Vein endothelial cell (primary cell): ENCODE measurements around the gene CYB5A. TPM values are rescaled to one million over a fixed set of nuclear protein-coding genes. Genes with fewer than 3 reads are reported as not detected.

Experiments
- small RNA-seq: library from RNA; depleted of rRNA; stranded (forward); fragments of <200 nt; gene quantifications from one replicate; pipeline ENCODE3, GENCODE V24; 2012
- total RNA-seq: library from RNA; depleted of rRNA; stranded (reverse); fragments of >200 nt; gene quantifications from 2 replicates; pipeline ENCODE4 v1.2.3, GENCODE V29; 2012

Gene CYB5A
- total RNA-seq, result 32.8 and 34.9 TPM in 2 replicates

GRCh38 chr18:74291771-74292540 lies at the start of gene CYB5A:
Gene CYB5A (minus strand): TSS chr18:74291963. CDS start chr18:74291875, 88 bp downstream.

GRCh38 chr18:74315464-74316256 lies 23.9 kb upstream of the CYB5A start, which contains the start of gene C18orf63:
Gene C18orf63 (plus strand): TSS chr18:74315839. CDS start chr18:74317866, 2,027 bp downstream.

Small RNA genes within 50 kb of the gene (small RNA-seq; reads per million reads assigned to genes)
- gene RN7SL551P, result not detected

Other genes with a start within 250 kb of the CYB5A start
- under 0.01 TPM in 1 of 2 replicates, not detected in the other for gene FBXO15, start 144.1 kb downstream of the CYB5A start, total RNA-seq
- gene TIMM21, start 143.4 kb downstream of the CYB5A start, total RNA-seq, result 22.4 and 23.8 TPM in 2 replicates
- not detected in 2 replicates for gene C18orf63, start 23.9 kb upstream of the CYB5A start, total RNA-seq
- not detected in 2 replicates for gene DIPK1C, start 165.3 kb upstream of the CYB5A start, total RNA-seq
- 52.3 and 69.7 TPM in 2 replicates for gene CNDP2, start 204.4 kb upstream of the CYB5A start, total RNA-seq
- gene CNDP1, start 242.5 kb upstream of the CYB5A start, total RNA-seq, result not detected in 2 replicates